A172 (cell line): Measurements from ENCODE around the gene CADM4. TPM values are rescaled to one million over a fixed set of nuclear protein-coding genes. Genes with fewer than 3 reads are reported as not detected.

Source experiments
- DNase-seq: peaks from one replicate; pipeline ENCODE4 v3.0.0-alpha.2; 2015; ENCODE audit warnings: low spot score
- total RNA-seq: library from RNA; depleted of rRNA; stranded (reverse); fragments of >200 nt; shearing (Covaris generic); gene quantifications from 2 replicates; pipeline ENCODE4 v1.2.3, GENCODE V29; 2014

The CADM4 gene
- total RNA-seq, 1 experiment from 2014 or later, result 78.5 TPM

- DNase-seq, result no peak
Observed at GRCh38 chr19:43634068-43634467, 5.6 kb downstream of the CADM4 start.

GRCh38 chr19:43633520-43633919 lies 6.1 kb downstream of the CADM4 start:
- no peak for DNase-seq

- DNase-seq, result no peak
Observed at GRCh38 chr19:43631491-43631890, 8.2 kb downstream of the CADM4 start.

- no peak for DNase-seq
Observed at GRCh38 chr19:43628646-43629326, 10.9 kb downstream of the CADM4 start.

GRCh38 chr19:43626838-43627237 lies 12.8 kb downstream of the CADM4 start:
- no peak for DNase-seq

GRCh38 chr19:43625918-43626579 lies 13.6 kb downstream of the CADM4 start:
- DNase-seq, result no peak

- no peak for DNase-seq
Observed at GRCh38 chr19:43624933-43625332, 14.7 kb downstream of the CADM4 start.

- DNase-seq, result no peak
Observed at GRCh38 chr19:43623889-43624670, 15.6 kb downstream of the CADM4 start.

- DNase-seq, result no peak
Observed at GRCh38 chr19:43622956-43623355, 16.7 kb downstream of the CADM4 start.

GRCh38 chr19:43622070-43622469 lies 17.6 kb downstream of the CADM4 start:
- DNase-seq, result no peak

GRCh38 chr19:43620061-43621001 lies 19.3 kb downstream of the CADM4 start:
- DNase-seq, result no peak

- peak; percentile 67 for DNase-seq
Observed at GRCh38 chr19:43619262-43620060, 20.2 kb downstream of the CADM4 start, which contains the start of gene ZNF428. ZNF428 (minus strand) TSS chr19:43619629; CDS start chr19:43614304, 5,325 bp downstream.

- no peak for DNase-seq
Observed at GRCh38 chr19:43618921-43619261, 20.8 kb downstream of the CADM4 start.

- DNase-seq, result no peak
Observed at GRCh38 chr19:43616954-43617353, 22.7 kb downstream of the CADM4 start.

- DNase-seq, result no peak
Observed at GRCh38 chr19:43616306-43616705, 23.3 kb downstream of the CADM4 start.

- DNase-seq, result no peak
Observed at GRCh38 chr19:43612374-43612773, 27.3 kb downstream of the CADM4 start.

GRCh38 chr19:43611788-43612187 lies 27.9 kb downstream of the CADM4 start, which contains the start of gene SRRM5:
SRRM5 (plus strand) TSS chr19:43612088; CDS start chr19:43612122, 34 bp downstream.
- no peak for DNase-seq

GRCh38 chr19:43610493-43610892 lies 29.2 kb downstream of the CADM4 start:
- DNase-seq, result peak; percentile 83

GRCh38 chr19:43609872-43610271 lies 29.8 kb downstream of the CADM4 start:
- no peak for DNase-seq
